GM10847 (cell line): ENCODE results near the gene PHF23.

Experiments used
- POLR2A ChIP-seq: IDR thresholded peaks from 2 replicates; pipeline ENCODE4 v1.6.1; 2011; ENCODE audit not compliant: insufficient read length; ENCODE audit errors: extremely low read depth

The PHF23 gene

GRCh38 chr17:7208027-7208571 lies 31.2 kb downstream of the PHF23 start:
- no peak for TF ChIP-seq POLR2A

- no peak for TF ChIP-seq POLR2A
Observed at GRCh38 chr17:7207120-7208001, 31.9 kb downstream of the PHF23 start.

- TF ChIP-seq POLR2A = no peak
Observed at GRCh38 chr17:7205561-7205960, 33.7 kb downstream of the PHF23 start.

- no peak for TF ChIP-seq POLR2A
Observed at GRCh38 chr17:7204828-7205461, 34.3 kb downstream of the PHF23 start.

DNA sequence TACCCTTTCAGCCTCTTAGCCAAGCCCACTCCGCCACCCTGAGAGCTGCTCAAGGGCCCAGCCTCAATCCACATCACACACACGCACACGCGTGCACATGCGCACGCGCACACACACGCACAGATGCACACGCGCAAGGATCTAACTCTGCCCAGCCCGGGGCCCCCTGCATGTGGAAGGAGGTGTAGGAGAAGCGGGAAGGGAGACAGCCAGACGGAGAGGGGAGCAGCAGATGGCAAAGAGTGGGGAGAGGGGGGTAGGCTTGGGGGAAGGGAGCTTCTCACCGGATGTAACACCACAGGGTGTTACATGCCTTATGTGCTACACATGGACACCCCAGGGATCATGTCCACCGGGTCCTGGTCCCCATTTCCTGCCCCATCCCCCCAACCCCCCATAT lies 34.9 kb downstream of the PHF23 start:
- no peak for TF ChIP-seq POLR2A

GRCh38 chr17:7203391-7203790 lies 35.9 kb downstream of the PHF23 start:
- no peak for TF ChIP-seq POLR2A

- TF ChIP-seq POLR2A = no peak
Observed at GRCh38 chr17:7196651-7197401, 42.4 kb downstream of the PHF23 start.

DNA sequence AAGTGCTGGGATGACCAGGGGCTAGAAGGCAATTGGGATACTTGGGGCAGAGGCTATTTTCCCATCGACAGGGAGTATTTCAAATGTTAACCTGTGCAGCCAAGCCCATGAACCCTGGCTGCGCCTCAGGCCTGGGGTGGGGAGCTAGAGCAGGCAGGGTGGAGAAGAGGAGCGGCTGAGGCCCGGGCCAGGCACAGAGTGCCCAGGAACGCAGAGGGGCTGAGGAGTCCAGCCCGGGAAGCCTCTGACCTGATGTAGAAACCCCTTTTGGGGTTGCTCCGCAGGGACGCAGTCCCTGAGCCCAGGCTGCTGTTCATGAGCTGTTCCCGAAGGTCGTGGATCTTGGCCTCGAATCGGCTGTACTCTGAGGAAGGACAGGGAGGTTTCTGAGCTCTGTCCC lies 43.3 kb downstream of the PHF23 start:
- TF ChIP-seq POLR2A = no peak

- TF ChIP-seq POLR2A = no peak
Observed at GRCh38 chr17:7192271-7192937, 46.9 kb downstream of the PHF23 start.

- TF ChIP-seq POLR2A = no peak
Observed at GRCh38 chr17:7191571-7192270, 47.5 kb downstream of the PHF23 start.

DNA sequence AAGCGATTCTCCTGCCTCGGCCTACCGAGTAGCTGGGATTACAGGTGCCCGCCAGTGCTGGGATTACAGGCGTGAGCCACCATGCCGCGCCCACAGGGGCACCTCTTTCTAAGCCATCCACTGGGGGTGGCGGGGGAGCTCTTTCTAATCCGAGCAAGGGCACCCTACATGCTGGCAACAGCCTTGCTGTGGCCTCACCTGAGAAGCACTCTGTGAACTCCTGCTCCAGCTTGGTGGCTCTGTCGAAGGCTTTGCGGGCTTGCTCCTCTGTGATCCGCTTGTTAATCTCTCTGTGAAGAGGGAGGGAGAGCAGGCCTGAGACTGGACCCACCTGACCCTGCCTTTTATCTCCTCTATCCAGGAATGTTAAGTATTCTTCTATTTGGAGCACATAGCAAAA lies 48.2 kb downstream of the PHF23 start:
- TF ChIP-seq POLR2A = no peak

GRCh38 chr17:7190276-7190917 lies 48.9 kb downstream of the PHF23 start:
- TF ChIP-seq POLR2A = no peak

GRCh38 chr17:7186241-7186640 lies 53.0 kb downstream of the PHF23 start:
- no peak for TF ChIP-seq POLR2A
